Right lobe of liver (tissue), 4 donors: ENCODE data around the gene FTSJ3.
"Not testable (repeated sequence)": the region's sequence is repeated elsewhere in the genome, so short reads cannot be mapped to it uniquely, and the experiment has no call there.

Experiments used
- CTCF ChIP-seq, 4 donors: fragments of 200-600 bp in 3 of 4; fragments of 450-650 bp in 1 of 4; IDR thresholded peaks; one replicate each; pipeline versions ENCODE4 v1.5.1 to v1.8.0; 2016 to 2022; ENCODE audit warnings: antibody characterized with exemption in 4 of 4, mild to moderate bottlenecking in 2 of 4
- POLR2A ChIP-seq: fragments of 450-650 bp; IDR thresholded peaks from one replicate; pipeline ENCODE4 v1.6.1; 2017; ENCODE audit warnings: antibody characterized with exemption, mild to moderate bottlenecking
- donor health status: DM: no; HTN: no; CAD: no.
- donor health status: DM: no; HTN: no; CAD: no.
- donor health status: DM: no; HTN: yes; CAD: no.

GRCh38 chr17:63869491-63870291 is 42.2 kb upstream of the FTSJ3 start:
- TF ChIP-seq CTCF (IDR thresholded peaks at IDR 0.05); POLR2A: not testable (repeated sequence)
